GM18907 (cell line): ENCODE data around the gene TM4SF4.

Experiments
- ATAC-seq: cut with Tn5 transposase; IDR thresholded peaks from one replicate; pipeline ENCODE4 v1.9.1; 2021; ENCODE audit warnings: mild to moderate bottlenecking, moderate library complexity; ENCODE audit not compliant: unreplicated experiment

Gene TM4SF4

GRCh38 chr3:149454746-149455145, 19.8 kb upstream of the TM4SF4 start:
- ATAC-seq: no peak

- ATAC-seq: no peak
These were observed 19.1 kb upstream of the TM4SF4 start for GRCh38 chr3:149455366-149455765.

DNA sequence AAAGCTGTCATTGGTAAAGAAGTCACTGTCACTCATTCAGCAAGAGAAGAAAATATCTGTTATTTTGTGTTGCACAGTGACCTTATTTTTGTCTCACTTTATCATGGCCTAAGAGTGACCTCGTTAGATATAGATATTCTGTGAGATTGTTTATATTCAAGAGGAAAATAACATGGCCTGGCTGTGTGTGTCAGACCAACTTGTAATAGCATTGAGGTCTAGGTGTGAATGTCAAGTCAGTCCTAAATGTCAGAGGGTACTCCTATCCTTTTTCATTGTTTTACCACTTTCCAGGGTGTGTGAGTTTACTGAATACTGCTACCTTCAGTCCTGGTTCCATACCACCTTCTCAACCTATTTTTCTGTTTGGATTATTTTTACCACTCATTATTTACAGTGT, 18.5 kb upstream of the TM4SF4 start:
- no peak for ATAC-seq

- ATAC-seq: no peak
These were observed 14.9 kb upstream of the TM4SF4 start for GRCh38 chr3:149459491-149460059.

- ATAC-seq: no peak
These were observed 14.4 kb upstream of the TM4SF4 start for GRCh38 chr3:149460117-149460516.

DNA sequence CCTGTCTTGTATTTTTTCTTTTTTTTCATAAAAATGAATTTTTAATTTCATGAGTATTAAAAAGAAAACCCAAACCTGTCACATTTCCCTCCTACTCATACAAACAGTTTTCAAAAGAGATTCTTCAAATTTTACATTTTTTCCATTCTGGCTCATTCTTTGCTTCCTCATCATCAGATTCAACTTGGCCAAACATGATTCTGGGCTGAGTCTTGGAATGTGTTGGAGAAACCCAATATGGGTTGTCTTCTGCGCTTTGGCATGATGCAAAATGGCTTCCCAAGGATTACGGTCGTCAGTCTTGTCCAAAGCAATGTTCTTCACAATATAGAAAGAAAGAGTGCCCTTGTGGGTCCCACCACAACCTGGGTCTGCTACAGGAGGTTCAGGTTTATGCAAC, 12.4 kb upstream of the TM4SF4 start:
- ATAC-seq: no peak

GRCh38 chr3:149462581-149463011, 11.9 kb upstream of the TM4SF4 start:
- ATAC-seq: no peak

DNA sequence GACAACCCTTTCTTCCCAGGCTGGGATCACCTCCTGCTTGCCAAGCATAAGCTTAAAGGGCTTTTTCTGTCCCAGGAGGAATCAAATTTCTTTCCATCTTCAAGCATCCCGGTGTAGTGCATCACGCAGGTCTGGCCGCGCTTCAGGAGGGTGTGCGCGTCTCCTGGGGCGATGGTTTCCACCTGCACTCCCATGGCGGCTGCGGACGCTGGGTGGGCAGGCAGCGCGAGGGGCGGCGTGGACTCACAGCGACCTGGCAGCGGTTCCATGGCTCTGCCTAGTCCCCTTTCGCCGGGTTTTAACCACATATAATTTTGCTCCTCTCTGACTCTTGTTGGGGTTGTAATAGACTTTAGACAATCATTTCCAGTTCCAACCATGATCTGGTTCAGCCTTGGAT, 10.6 kb upstream of the TM4SF4 start:
- ATAC-seq: no peak

- no peak for ATAC-seq
These were observed 9.8 kb upstream of the TM4SF4 start for GRCh38 chr3:149464542-149465328.

- ATAC-seq: no peak
These were observed 9.1 kb upstream of the TM4SF4 start for GRCh38 chr3:149465351-149465883.

DNA sequence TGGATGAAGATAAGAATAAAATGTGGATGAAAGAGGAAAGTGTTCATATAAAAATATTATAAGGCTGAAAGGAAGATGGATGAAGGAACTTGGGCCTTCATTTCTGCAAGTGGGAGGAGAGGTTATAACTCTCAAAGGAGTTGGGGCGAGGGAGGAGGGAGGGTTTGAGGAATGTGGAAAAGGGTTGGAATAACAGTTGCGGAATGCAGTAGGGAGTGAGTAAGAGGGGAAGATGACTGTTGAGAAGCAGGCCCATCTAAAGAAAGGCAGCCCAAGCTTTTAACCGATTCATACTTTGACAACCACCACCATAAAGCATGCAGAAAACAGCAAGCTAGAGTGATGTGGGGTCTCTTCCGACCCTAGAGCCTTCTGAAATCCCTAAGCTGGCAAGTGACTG, 8.3 kb upstream of the TM4SF4 start:
- ATAC-seq: no peak

- peak; percentile 89 for ATAC-seq
These were observed 5.8 kb upstream of the TM4SF4 start for GRCh38 chr3:149468504-149469212.

GRCh38 chr3:149470381-149470780, 4.1 kb upstream of the TM4SF4 start:
- ATAC-seq: no peak

DNA sequence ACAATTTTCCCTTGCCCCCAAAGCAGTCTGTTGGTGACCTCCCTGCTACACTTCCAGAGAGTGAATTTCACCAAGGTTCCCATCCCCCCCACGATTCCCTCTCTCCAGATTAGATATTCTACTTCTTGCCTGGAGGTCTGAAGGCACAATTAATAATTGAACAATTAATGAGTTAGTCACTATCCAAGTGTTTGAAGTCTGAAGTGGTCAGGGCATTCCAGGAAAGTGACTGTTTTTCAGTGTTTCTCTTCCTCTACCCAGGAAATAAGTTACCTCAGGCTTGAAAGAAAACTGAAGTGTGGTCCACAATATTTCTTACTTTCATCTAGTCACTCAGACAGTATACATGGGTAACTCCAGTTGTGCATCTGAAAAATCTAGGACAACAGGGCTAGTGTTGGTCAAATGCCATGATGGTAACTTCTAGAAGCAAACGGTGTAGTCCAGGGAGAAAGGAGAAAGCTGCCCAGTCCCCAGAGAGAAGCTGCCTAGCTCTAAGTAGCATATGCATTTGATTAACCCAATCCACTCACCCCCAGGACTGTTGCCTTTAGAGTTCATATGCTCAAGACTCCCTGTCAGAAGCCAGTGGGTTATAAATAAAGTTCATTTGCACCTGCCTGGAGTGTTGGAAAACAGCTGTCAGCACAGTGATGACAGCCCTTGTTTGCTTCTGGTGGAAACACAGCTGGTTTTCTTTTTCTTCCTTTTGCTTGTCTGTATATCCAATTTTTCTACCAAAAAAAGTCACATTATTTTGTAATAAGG, 2.3 kb upstream of the TM4SF4 start:
- ATAC-seq: no peak

DNA sequence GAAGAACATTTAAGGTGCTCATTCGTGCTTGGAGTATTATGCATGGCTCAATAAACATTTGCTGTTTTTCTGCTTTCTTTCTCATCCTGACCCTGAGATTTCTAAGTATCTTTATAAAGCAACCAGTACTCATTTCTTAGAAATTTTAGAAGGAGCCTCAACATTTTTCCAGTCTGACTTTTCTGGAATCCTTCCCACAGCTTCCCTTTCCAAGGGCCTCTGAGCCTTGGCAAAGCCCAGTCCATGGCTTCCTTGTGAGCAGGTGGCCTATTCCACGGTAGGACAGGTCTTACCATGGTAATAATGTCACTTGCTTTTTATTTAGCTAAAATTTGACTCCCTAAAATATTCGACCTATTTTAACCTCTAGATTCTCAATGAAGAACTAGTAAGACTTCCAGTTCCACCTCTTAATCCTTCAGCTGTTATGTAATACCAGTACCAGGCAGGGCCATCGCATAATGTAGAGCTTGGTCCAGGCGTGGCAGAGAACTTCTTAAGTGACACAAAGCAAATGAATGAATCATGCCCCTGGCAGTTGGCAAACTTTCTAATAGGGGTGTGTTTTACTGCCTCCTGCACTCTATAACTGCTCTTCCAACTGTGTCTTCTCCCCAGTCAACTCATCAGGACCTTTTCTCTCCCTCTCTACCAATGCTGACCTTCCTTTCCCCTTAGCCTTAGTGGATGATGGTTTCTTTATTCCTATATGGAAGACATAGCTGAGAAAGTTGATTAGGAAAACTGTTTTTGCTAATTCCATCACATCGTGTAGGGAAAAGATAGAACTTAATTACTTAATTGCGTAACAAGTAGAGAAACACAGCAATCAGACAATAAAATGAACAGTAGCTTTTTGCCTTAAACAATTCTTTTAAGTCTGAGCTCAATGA, 894 bp upstream of the TM4SF4 start:
- no peak for ATAC-seq

DNA sequence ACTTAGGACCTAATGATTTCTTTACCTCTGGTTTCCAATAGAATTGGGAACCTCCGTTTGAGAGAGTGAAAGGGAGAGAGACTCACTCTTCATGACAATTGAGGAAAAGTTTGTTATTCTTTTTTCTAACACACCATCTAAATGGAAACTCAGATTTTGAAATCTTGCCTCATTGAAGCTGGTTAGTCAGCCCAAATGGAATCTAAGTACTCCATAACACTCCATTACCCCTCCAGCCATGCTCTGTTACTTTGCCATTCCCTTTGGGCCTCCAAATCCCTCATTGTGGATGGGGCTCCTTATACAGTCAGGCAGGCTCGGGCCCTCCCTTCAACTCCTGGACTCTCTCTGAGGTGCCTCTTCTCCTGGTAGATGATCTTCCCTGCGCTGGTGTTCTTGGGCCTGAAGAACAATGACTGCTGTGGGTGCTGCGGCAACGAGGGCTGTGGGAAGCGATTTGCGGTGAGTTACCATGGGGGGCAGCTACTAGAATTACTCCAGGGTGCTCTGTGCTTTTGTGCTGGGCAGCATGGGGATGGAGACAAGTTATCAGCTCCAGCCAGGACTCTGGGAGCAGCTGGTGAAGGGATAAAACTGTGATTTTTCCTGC, 1.1 kb downstream of the TM4SF4 start:
- no peak for ATAC-seq

- ATAC-seq: no peak
These were observed 1.7 kb downstream of the TM4SF4 start for GRCh38 chr3:149476225-149476624.

DNA sequence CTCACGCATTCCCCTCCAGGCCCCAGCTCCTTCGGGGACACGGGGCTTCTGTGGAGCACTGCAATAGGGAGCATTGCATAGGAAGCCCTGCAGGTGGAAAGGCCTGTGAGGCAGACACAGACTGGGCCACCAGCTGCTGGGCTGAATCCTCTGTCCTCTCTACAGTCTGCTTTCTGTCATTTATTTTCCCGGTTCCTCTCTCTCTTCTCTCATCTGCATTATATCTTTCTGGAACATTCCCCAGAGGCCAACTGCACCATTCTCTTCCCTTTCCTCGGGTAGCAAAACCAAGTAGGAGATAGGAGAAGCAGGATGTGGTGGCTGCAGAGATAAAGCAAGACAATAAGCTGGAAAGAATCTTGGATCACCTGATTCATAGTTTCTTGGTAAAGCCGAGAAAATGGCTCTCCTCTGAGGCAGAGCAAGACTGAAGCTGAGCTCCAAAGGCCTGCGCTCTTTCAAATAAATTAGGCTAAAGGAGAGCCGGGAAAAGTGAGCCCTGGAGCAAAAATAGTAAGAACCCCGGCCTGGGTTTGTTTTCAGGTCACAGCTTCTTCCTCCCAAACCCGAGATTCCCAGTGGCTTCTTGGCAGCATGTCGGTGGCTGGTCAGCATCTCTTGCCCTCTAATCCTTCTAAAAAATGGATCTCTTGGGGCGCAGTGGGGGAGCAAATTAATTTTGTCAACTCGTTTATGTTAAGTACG, 5.3 kb downstream of the TM4SF4 start:
- no peak for ATAC-seq
